Chondrocyte (in vitro differentiated cells): Measurements from ENCODE around the gene SYT14. TPM values are rescaled to one million over a fixed set of nuclear protein-coding genes. Genes with fewer than 3 reads are reported as not detected.

Experiments used
- DNase-seq: peaks from one replicate; pipeline ENCODE4 v3.0.0; 2021; ENCODE audit warnings: mixed read lengths, low spot score
- H3K27ac Mint-ChIP-seq: one replicate; pipeline ENCODE4 v1.8.0; 2021; ENCODE audit warnings: mild to moderate bottlenecking, moderate library complexity, mixed read lengths; ENCODE audit not compliant: unreplicated experiment
- H3K27me3 Mint-ChIP-seq: 2 replicates; pipeline ENCODE4 v1.8.0; 2021; ENCODE audit warnings: low read depth, mixed read lengths
- H3K36me3 Mint-ChIP-seq: 2 replicates; pipeline ENCODE4 v1.8.0; 2021; ENCODE audit warnings: low read depth, mixed read lengths
- H3K4me1 Mint-ChIP-seq: 2 replicates; pipeline ENCODE4 v1.8.0; 2021; ENCODE audit warnings: low read depth, mild to moderate bottlenecking, mixed read lengths
- H3K4me3 Mint-ChIP-seq: one replicate; pipeline ENCODE4 v1.8.0; 2021; ENCODE audit warnings: mild to moderate bottlenecking, moderate library complexity, mixed read lengths; ENCODE audit not compliant: unreplicated experiment
- H3K9me3 Mint-ChIP-seq: 2 replicates; pipeline ENCODE4 v1.8.0; 2021; ENCODE audit warnings: low read depth, mixed read lengths
- CTCF ChIP-seq: fragments of 200-600 bp; sonication (generic); IDR thresholded peaks from 2 replicates; pipeline ENCODE4 v1.5.0; 2021; ENCODE audit warnings: antibody characterized with exemption, mild to moderate bottlenecking, moderate library complexity
- total RNA-seq: library from RNA; stranded (reverse); gene quantifications from 3 replicates; pipeline ENCODE4 v1.2.1, GENCODE V29; 2021

Gene SYT14
- total RNA-seq, 1 donor from 2014 or later = 1.0 TPM

GRCh38 chr1:210076620-210077019 lies 138.6 kb downstream of the SYT14 start:
- H3K36me3 Mint-ChIP-seq = no peaks in the 10 kb centered on the region
- no peak for DNase-seq
- no peak overlapping the region for H3K4me3 Mint-ChIP-seq
- H3K27ac Mint-ChIP-seq = no peak overlapping the region
- no peaks in the 10 kb centered on the region for H3K9me3 Mint-ChIP-seq
- peaks cover 6% of the 10 kb centered on the region for H3K27me3 Mint-ChIP-seq
- no peak for TF ChIP-seq CTCF
- no peaks in the 10 kb centered on the region for H3K4me1 Mint-ChIP-seq

- Mint-ChIP-seq H3K4me1 (no peaks in the 10 kb centered on the region), H3K4me3 (no peak overlapping the region), H3K36me3 (no peaks in the 10 kb centered on the region), H3K9me3 (no peaks in the 10 kb centered on the region), H3K27me3 (peaks cover 6% of the 10 kb centered on the region), H3K27ac (no peak overlapping the region)
- no peak for DNase-seq
- TF ChIP-seq CTCF = no peak
Observed at GRCh38 chr1:210081494-210081893, 143.5 kb downstream of the SYT14 start.

GRCh38 chr1:210085359-210085758 lies 147.3 kb downstream of the SYT14 start:
- H3K4me1 Mint-ChIP-seq = no peaks in the 10 kb centered on the region
- no peak for TF ChIP-seq CTCF
- DNase-seq = no peak
- peaks cover 4% of the 10 kb centered on the region for H3K27me3 Mint-ChIP-seq
- H3K36me3 Mint-ChIP-seq = no peaks in the 10 kb centered on the region
- H3K4me3 Mint-ChIP-seq = no peak overlapping the region
- no peak overlapping the region for H3K27ac Mint-ChIP-seq
- H3K9me3 Mint-ChIP-seq = no peaks in the 10 kb centered on the region

- no peaks in the 10 kb centered on the region for H3K4me1 Mint-ChIP-seq
- H3K4me3 Mint-ChIP-seq = no peak overlapping the region
- H3K27ac Mint-ChIP-seq = no peak overlapping the region
- H3K36me3 Mint-ChIP-seq = no peaks in the 10 kb centered on the region
- no peaks in the 10 kb centered on the region for H3K9me3 Mint-ChIP-seq
- no peaks in the 10 kb centered on the region for H3K27me3 Mint-ChIP-seq
- TF ChIP-seq CTCF = no peak
- no peak for DNase-seq
Observed at GRCh38 chr1:210087058-210087457, 149.0 kb downstream of the SYT14 start.

GRCh38 chr1:210089855-210090254 lies 151.8 kb downstream of the SYT14 start:
- no peak for DNase-seq
- Mint-ChIP-seq H3K27me3 (peaks cover 8% of the 10 kb centered on the region), H3K27ac (no peak overlapping the region), H3K36me3 (no peaks in the 10 kb centered on the region), H3K4me3 (no peak overlapping the region), H3K9me3 (no peaks in the 10 kb centered on the region), H3K4me1 (no peaks in the 10 kb centered on the region)
- TF ChIP-seq CTCF = no peak
